Activated CD8-positive, alpha-beta memory T cell treated with anti-CD3 and anti-CD28 coated beads, Interleukin-2, amount 50 U/mL, for 24 hours (primary cell): Measurements from ENCODE around the gene ASB16.
"Not testable (repeated sequence)": the region's sequence is repeated elsewhere in the genome, so short reads cannot be mapped to it uniquely, and the experiment has no call there.

Experiments
- DNase-seq: peaks from one replicate; pipeline ENCODE4 v3.0.0-alpha.2; 2020; ENCODE audit errors: extremely low read depth

ASB16 gene

GRCh38 chr17:44170499-44171201, at the start of gene ASB16:
Gene ASB16, plus strand, starts transcription at chr17:44170704. Its CDS starts 86 bp downstream, at chr17:44170790.
- DNase-seq: no peak

- no peak for DNase-seq
Measured at GRCh38 chr17:44120851-44121605, 49.5 kb upstream of the ASB16 start.

GRCh38 chr17:44121997-44122815, 48.3 kb upstream of the ASB16 start:
- DNase-seq: no peak

GRCh38 chr17:44122816-44123355, 47.6 kb upstream of the ASB16 start:
- no peak for DNase-seq

- DNase-seq: peak; percentile 87
Measured at GRCh38 chr17:44123356-44124117, 47.0 kb upstream of the ASB16 start, which contains the start of gene HDAC5. Gene HDAC5, minus strand, starts transcription at chr17:44123641. Its CDS starts 6,126 bp downstream, at chr17:44117515.

- DNase-seq: no peak
Measured at GRCh38 chr17:44124118-44124438, 46.4 kb upstream of the ASB16 start.

GRCh38 chr17:44128383-44128782, 42.1 kb upstream of the ASB16 start:
- DNase-seq: no peak

- no peak for DNase-seq
Measured at GRCh38 chr17:44130693-44131349, 39.7 kb upstream of the ASB16 start.

- not testable (repeated sequence) for DNase-seq
Measured at GRCh38 chr17:44131372-44131771, 39.1 kb upstream of the ASB16 start.

GRCh38 chr17:44132275-44132821, 38.2 kb upstream of the ASB16 start:
- DNase-seq: no peak

GRCh38 chr17:44133918-44134476, 36.5 kb upstream of the ASB16 start:
- no peak for DNase-seq

- no peak for DNase-seq
Measured at GRCh38 chr17:44134752-44135568, 35.5 kb upstream of the ASB16 start.

GRCh38 chr17:44137891-44138709, 32.4 kb upstream of the ASB16 start:
- DNase-seq: peak; percentile 49

- not testable (repeated sequence) for DNase-seq
Measured at GRCh38 chr17:44143921-44144320, 26.6 kb upstream of the ASB16 start.

- DNase-seq: no peak
Measured at GRCh38 chr17:44144966-44145739, 25.4 kb upstream of the ASB16 start.

- no peak for DNase-seq
Measured at GRCh38 chr17:44146375-44147346, 23.8 kb upstream of the ASB16 start.
